Measurements from ENCODE around the gene ACOT4. TPM values are rescaled to one million over a fixed set of nuclear protein-coding genes. Genes with fewer than 3 reads are reported as not detected.
"Not testable (repeated sequence)": the region's sequence is repeated elsewhere in the genome, so short reads cannot be mapped to it uniquely, and the experiment has no call there.

ACOT4 gene
- total RNA-seq, 4 donors from 2014 or later: 0.48 to 2.0 (median 1.5) TPM

DNA sequence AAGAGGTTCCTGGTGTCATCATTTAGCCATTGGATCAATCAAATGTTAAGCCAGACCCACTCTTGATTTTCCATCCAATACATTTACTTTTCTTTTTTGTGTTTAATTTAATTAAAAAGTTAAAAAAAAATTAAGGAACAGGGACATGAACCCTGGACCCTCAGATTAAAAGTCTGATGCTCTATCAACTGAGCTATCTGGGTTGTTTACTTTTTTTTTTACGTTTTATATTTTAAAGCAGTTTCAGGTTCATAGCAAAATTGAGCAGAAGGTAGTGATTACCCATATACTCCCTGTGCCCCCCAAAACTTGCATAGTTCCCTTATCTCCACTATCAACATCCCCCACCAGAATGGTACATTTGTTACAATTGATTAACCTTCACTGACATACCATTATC, 3.0 kb upstream of the ACOT4 start:
- Histone ChIP-seq H3K36me3 (no peaks in the 10 kb centered on the region), H3K4me3 (no peak overlapping the region), H3K27ac (no peak overlapping the region), H3K9me3 (no peaks in the 10 kb centered on the region), H3K27me3 (no peaks in the 10 kb centered on the region), H3K4me1 (peaks cover 0 to 18% (median 5%) of the 10 kb centered on the region in 3 donors)
- 79 to 82% methylated on average over 1 of the region's 1 CpG for WGBS, 2 donors
- intact Hi-C loops (cut with DNase I): no loop called here
- DNase-seq: no peak
- TF ChIP-seq POLR2A (IDR thresholded peaks at IDR 0.05): no peak
- TF ChIP-seq, protein P1, sequence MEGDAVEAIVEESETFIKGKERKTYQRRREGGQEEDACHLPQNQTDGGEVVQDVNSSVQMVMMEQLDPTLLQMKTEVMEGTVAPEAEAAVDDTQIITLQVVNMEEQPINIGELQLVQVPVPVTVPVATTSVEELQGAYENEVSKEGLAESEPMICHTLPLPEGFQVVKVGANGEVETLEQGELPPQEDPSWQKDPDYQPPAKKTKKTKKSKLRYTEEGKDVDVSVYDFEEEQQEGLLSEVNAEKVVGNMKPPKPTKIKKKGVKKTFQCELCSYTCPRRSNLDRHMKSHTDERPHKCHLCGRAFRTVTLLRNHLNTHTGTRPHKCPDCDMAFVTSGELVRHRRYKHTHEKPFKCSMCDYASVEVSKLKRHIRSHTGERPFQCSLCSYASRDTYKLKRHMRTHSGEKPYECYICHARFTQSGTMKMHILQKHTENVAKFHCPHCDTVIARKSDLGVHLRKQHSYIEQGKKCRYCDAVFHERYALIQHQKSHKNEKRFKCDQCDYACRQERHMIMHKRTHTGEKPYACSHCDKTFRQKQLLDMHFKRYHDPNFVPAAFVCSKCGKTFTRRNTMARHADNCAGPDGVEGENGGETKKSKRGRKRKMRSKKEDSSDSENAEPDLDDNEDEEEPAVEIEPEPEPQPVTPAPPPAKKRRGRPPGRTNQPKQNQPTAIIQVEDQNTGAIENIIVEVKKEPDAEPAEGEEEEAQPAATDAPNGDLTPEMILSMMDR (IDR thresholded peaks at IDR 0.05): no peak

DNA sequence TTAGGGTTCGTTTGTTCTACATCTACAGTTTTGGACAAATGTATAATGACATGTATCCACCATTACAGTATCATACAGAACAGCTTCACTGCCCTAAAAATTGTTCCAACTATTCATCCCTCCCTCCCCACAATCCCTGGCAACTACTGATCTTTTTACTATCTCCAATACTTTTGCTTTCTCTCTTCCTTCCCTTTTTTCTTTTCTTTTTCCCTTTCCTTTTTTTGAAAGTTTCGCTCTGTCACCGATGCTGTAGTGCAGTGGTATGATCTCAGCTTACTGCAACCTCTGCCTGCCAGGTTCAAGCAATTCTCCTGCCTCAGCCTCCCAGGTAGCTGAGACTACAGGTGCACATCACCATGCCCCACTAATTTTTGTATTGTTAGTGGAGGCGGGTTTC, 2.6 kb upstream of the ACOT4 start:
- intact Hi-C loops (cut with DNase I): no loop called here
- TF ChIP-seq, protein P1 (IDR thresholded peaks at IDR 0.05): no peak
- no peak for TF ChIP-seq POLR2A (IDR thresholded peaks at IDR 0.05)
- Histone ChIP-seq H3K27ac (no peak overlapping the region), H3K4me1 (peaks cover 0 to 18% (median 5%) of the 10 kb centered on the region in 3 donors), H3K27me3 (no peaks in the 10 kb centered on the region), H3K4me3 (no peak overlapping the region), H3K36me3 (no peaks in the 10 kb centered on the region), H3K9me3 (no peaks in the 10 kb centered on the region)
- WGBS, 2 donors: 83 to 86% methylated on average over 4 of the region's 4 CpGs
- no peak for DNase-seq

DNA sequence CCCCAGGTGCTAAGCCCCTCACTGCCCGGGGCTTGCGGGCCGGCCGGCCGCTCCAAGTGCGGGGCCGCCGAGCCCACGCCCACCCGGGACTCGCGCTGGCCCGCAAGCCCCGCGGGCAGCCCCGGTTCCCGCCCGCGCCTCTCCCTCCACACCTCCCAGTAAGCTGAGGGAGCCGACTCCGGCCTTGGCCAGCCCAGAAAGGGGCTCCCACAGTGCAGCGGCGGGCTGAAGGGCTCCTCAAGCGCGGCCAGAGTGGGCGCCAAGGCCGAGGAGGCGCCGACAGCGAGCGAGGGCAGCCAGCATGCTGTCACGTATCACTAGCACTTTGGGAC, 1.0 kb upstream of the ACOT4 start:
- peaks cover 0 to 18% (median 5%) of the 10 kb centered on the region in 3 donors for H3K4me1 ChIP-seq
- DNase-seq; H3K36me3 ChIP-seq; H3K4me3 ChIP-seq; H3K27me3 ChIP-seq; intact Hi-C loops (cut with DNase I); H3K9me3 ChIP-seq; H3K27ac ChIP-seq: not testable (repeated sequence)
- WGBS, 2 donors: 93 to 100% methylated on average over 1 to 3 of the region's 32 CpGs

DNA sequence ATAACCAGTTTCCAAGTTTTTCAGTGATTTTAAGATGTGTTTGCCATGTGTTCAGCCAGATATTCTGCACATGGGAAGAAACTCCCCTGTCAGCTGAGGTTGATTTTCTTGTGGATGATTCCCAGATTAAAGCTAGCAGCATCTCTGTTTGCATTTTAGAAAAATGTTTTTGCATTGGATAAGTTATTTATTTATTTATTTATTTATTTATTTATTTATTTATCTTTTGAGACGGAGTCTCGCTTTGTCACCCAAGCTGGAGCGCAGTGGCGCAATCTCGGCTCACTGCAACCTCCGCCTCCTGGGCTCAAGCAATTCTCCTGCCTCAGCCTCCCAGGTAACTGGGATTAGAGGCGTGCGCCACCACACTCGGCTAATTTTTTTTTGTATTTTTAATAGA, 2.8 kb downstream of the ACOT4 start:
- H3K9me3 ChIP-seq: no peaks in the 10 kb centered on the region
- no peak overlapping the region for H3K4me3 ChIP-seq
- no peaks in the 10 kb centered on the region for H3K27me3 ChIP-seq
- intact Hi-C loops (cut with DNase I): no loop called here
- 84 to 89% methylated on average over 6 to 9 of the region's 9 CpGs for WGBS, 2 donors
- no peak for TF ChIP-seq POLR2A (IDR thresholded peaks at IDR 0.05)
- TF ChIP-seq, protein P1 (IDR thresholded peaks at IDR 0.05): no peak
- peaks cover 0 to 18% (median 5%) of the 10 kb centered on the region in 3 donors for H3K4me1 ChIP-seq
- no peak overlapping the region for H3K27ac ChIP-seq
- DNase-seq: no peak
- no peaks in the 10 kb centered on the region for H3K36me3 ChIP-seq

DNA sequence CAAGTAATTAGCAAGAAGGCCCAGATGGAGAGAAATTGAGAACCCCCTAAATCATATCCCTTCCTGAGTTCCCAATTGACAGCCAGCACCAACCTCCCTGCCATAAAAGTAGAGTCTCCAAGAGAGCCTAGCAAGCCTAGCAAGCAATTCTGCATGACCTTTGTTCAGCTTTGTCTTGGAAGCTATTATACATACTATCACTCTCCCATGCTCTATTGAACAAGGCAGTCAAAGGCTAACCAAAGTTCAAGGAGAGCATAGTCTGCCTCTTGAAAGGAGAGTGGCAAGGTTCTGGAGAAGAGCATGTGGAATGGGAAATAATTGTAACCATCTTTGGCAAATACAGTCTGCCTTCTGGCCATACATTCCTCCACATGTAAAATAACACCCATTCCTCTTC, 7.8 kb downstream of the ACOT4 start:
- H3K9me3 ChIP-seq: no peaks in the 10 kb centered on the region
- intact Hi-C loops (cut with DNase I): no loop called here
- no peaks in the 10 kb centered on the region for H3K4me1 ChIP-seq
- DNase-seq: no peak
- no peak overlapping the region for H3K4me3 ChIP-seq
- no peak overlapping the region for H3K27ac ChIP-seq
- TF ChIP-seq, protein P1 (IDR thresholded peaks at IDR 0.05): no peak
- no peak for TF ChIP-seq POLR2A (IDR thresholded peaks at IDR 0.05)
- H3K36me3 ChIP-seq: no peaks in the 10 kb centered on the region
- no peaks in the 10 kb centered on the region for H3K27me3 ChIP-seq

DNA sequence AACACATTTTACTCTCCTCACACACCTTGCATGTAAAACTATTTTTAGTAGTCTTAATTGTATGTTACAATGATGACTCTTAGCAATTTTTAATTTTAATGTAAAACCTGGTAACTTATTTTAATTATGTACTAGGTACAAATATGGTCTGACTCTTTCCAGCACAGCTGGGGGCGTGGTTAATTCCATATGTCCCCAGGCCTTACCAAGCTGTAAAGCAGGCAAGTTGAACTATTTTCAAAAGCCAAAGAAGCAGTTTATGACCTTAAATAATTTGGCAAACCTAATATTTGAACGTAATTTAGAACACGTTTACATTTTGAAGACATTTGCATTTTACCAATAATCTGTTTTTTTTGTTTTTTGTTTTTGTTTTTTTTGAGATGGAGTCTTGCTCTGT, 11.3 kb downstream of the ACOT4 start:
- Histone ChIP-seq H3K4me1 (no peaks in the 10 kb centered on the region), H3K4me3 (no peak overlapping the region), H3K36me3 (no peaks in the 10 kb centered on the region), H3K27ac (no peak overlapping the region), H3K9me3 (no peaks in the 10 kb centered on the region), H3K27me3 (no peaks in the 10 kb centered on the region)
- TF ChIP-seq POLR2A (IDR thresholded peaks at IDR 0.05): no peak
- TF ChIP-seq, protein P1 (IDR thresholded peaks at IDR 0.05): no peak
- DNase-seq: no peak
- intact Hi-C loops (cut with DNase I): no loop called here
- WGBS, 2 donors: 46 to 67% methylated on average over 3 of the region's 3 CpGs
